HUES6 (cell line): ENCODE results near the gene GPR158.
"Not testable (repeated sequence)": the region's sequence is repeated elsewhere in the genome, so short reads cannot be mapped to it uniquely, and the experiment has no call there.

ENCODE experiments used
- H3K27ac ChIP-seq: 2 replicates; pipeline ENCODE4 v1.7.0; 2013; ENCODE audit warnings: low read depth, mild to moderate bottlenecking, low read length, inconsistent platforms
- H3K27me3 ChIP-seq: 2 replicates; pipeline ENCODE4 v1.6.1; 2013; ENCODE audit warnings: low read length; ENCODE audit not compliant: control insufficient read depth, insufficient read depth
- H3K36me3 ChIP-seq: 2 replicates; pipeline ENCODE4 v1.6.1; 2013; ENCODE audit warnings: low read length; ENCODE audit not compliant: control insufficient read depth, insufficient read depth
- H3K4me1 ChIP-seq: 2 replicates; pipeline ENCODE4 v1.6.1; 2013; ENCODE audit warnings: low read length; ENCODE audit not compliant: control insufficient read depth, insufficient read depth
- H3K4me3 ChIP-seq: 2 replicates; pipeline ENCODE4 v1.5.1; 2013; ENCODE audit warnings: low read depth, low read length
- H3K9ac ChIP-seq: one replicate; pipeline ENCODE4 v1.6.1; 2013; ENCODE audit warnings: mild to moderate bottlenecking, low read length
- H3K9me3 ChIP-seq: 2 replicates; pipeline ENCODE4 v1.6.1; 2013; ENCODE audit warnings: low read depth, low read length; ENCODE audit not compliant: control insufficient read depth, insufficient read depth

Gene GPR158

GRCh38 chr10:25174461-25175230 is at the start of gene GPR158:
TSS of gene GPR158 (plus strand) at chr10:25175001. CDS start at chr10:25175421, 420 bp downstream.
- Histone ChIP-seq H3K27me3 (peaks cover 70% of the 10 kb centered on the region), H3K9ac (peak within 1 kb of the TSS; percentile 17), H3K36me3 (no peaks in the 10 kb centered on the region), H3K4me1 (peaks cover 6% of the 10 kb centered on the region; the same call in 1 of the 2 replicates), H3K27ac (no peak within 1 kb of the TSS), H3K4me3 (peak within 1 kb of the TSS; percentile 92), H3K9me3 (no peaks in the 10 kb centered on the region)

DNA sequence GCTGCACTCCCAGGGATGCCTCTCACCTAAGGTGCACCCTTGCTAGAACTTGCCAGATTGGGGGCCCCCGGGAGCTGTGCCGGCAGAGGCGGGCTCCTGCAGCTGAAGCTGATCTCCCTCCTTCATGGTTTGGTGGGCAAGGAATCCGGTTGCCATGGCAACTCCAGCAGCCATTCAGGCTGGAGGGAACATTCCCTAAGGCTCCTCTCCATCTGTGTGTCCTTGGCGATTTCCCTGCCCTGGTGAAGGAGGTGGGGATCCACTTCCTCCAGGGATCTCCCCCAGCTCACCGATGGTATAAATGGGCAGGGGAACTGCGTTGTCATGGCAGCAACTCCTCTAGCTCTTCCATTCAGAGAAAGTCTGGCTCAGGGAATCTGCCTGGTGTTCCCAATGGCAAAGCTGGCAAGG is 49.6 kb upstream of the GPR158 start:
- no peak overlapping the region for H3K4me3 ChIP-seq
- H3K36me3 ChIP-seq: no peaks in the 10 kb centered on the region

GRCh38 chr10:25129592-25129991 is 45.2 kb upstream of the GPR158 start:
- H3K4me1 ChIP-seq: peaks cover 4% of the 10 kb centered on the region; the same call in 1 of the 2 replicates
- H3K36me3 ChIP-seq: no peaks in the 10 kb centered on the region
- H3K9me3 ChIP-seq: 0 out of 2 replicates have a peak, but pooled peaks cover 5% of the 10 kb centered on the region
- H3K27me3 ChIP-seq: no peaks in the 10 kb centered on the region
- no peak overlapping the region for H3K27ac ChIP-seq
- no peak overlapping the region for H3K9ac ChIP-seq
- no peak overlapping the region for H3K4me3 ChIP-seq

More for the DNA sequence above, 49.6 kb upstream of the GPR158 start:
- Histone ChIP-seq H3K9ac (no peak overlapping the region), H3K9me3 (no peaks in the 10 kb centered on the region), H3K4me1 (peaks cover 4% of the 10 kb centered on the region; the same call in 1 of the 2 replicates), H3K27ac (no peak overlapping the region), H3K27me3 (no peaks in the 10 kb centered on the region)

- H3K4me3 ChIP-seq: no peak overlapping the region
- no peaks in the 10 kb centered on the region for H3K36me3 ChIP-seq
- no peaks in the 10 kb centered on the region for H3K4me1 ChIP-seq
- no peak overlapping the region for H3K9ac ChIP-seq
- no peak overlapping the region for H3K27ac ChIP-seq
- H3K9me3 ChIP-seq: 0 out of 2 replicates have a peak, but pooled peaks cover 5% of the 10 kb centered on the region
- no peaks in the 10 kb centered on the region for H3K27me3 ChIP-seq
Observed at GRCh38 chr10:25130906-25131305, 43.9 kb upstream of the GPR158 start.

GRCh38 chr10:25142116-25142864 is 32.5 kb upstream of the GPR158 start:
- no peak overlapping the region for H3K9ac ChIP-seq
- H3K36me3 ChIP-seq: no peaks in the 10 kb centered on the region
- no peaks in the 10 kb centered on the region for H3K9me3 ChIP-seq
- no peak overlapping the region for H3K27ac ChIP-seq
- no peaks in the 10 kb centered on the region for H3K27me3 ChIP-seq
- H3K4me3 ChIP-seq: no peak overlapping the region
- H3K4me1 ChIP-seq: no peaks in the 10 kb centered on the region

GRCh38 chr10:25157650-25158049 is 17.2 kb upstream of the GPR158 start:
- H3K4me1 ChIP-seq: no peaks in the 10 kb centered on the region
- H3K27ac ChIP-seq: no peak overlapping the region
- H3K27me3 ChIP-seq: no peaks in the 10 kb centered on the region
- H3K36me3 ChIP-seq: no peaks in the 10 kb centered on the region
- H3K4me3 ChIP-seq: no peak overlapping the region
- no peak overlapping the region for H3K9ac ChIP-seq
- no peaks in the 10 kb centered on the region for H3K9me3 ChIP-seq

- H3K4me3 ChIP-seq: no peak overlapping the region
- H3K9ac ChIP-seq: no peak overlapping the region
- no peaks in the 10 kb centered on the region for H3K9me3 ChIP-seq
- no peaks in the 10 kb centered on the region for H3K36me3 ChIP-seq
- H3K4me1 ChIP-seq: no peaks in the 10 kb centered on the region
- no peak overlapping the region for H3K27ac ChIP-seq
- H3K27me3 ChIP-seq: no peaks in the 10 kb centered on the region
Observed at GRCh38 chr10:25159591-25159990, 15.2 kb upstream of the GPR158 start.

GRCh38 chr10:25162391-25162790 is 12.4 kb upstream of the GPR158 start:
- Histone ChIP-seq H3K4me3 (no peak overlapping the region), H3K36me3 (no peaks in the 10 kb centered on the region), H3K4me1 (no peaks in the 10 kb centered on the region), H3K27me3 (no peaks in the 10 kb centered on the region), H3K9me3 (no peaks in the 10 kb centered on the region), H3K27ac (no peak overlapping the region), H3K9ac (no peak overlapping the region)

DNA sequence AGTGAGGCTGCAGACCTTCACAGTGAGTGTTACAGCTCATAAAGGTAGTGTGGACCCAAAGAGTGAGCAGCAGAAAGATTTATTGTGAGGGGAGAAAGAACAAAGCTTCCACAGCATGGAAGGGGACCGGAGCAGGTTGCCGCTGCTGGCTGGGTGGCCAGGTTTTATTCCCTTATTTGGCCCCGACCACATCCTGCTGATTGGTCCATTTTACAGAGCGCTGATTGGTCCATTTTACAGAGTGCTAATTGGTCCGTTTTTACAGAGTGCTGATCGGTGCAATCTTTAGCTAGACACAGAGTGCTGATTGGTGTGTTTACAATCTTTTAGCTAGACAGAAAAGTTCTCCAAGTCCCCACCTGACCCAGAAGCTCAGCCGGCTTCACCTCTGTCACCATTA is 11.3 kb upstream of the GPR158 start:
- H3K27ac ChIP-seq, H3K36me3 ChIP-seq, H3K4me3 ChIP-seq, H3K27me3 ChIP-seq, H3K4me1 ChIP-seq, H3K9me3 ChIP-seq, H3K9ac ChIP-seq: not testable (repeated sequence)

GRCh38 chr10:25169740-25170139 is 5.1 kb upstream of the GPR158 start:
- Histone ChIP-seq H3K9ac (no peak overlapping the region), H3K36me3 (no peaks in the 10 kb centered on the region), H3K4me1 (no peaks in the 10 kb centered on the region), H3K27me3 (peaks cover 31% of the 10 kb centered on the region), H3K27ac (no peak overlapping the region), H3K9me3 (no peaks in the 10 kb centered on the region), H3K4me3 (no peak overlapping the region)

- H3K9me3 ChIP-seq: no peaks in the 10 kb centered on the region
- no peak overlapping the region for H3K27ac ChIP-seq
- no peak overlapping the region for H3K9ac ChIP-seq
- H3K27me3 ChIP-seq: peaks cover 39% of the 10 kb centered on the region
- H3K4me1 ChIP-seq: no peaks in the 10 kb centered on the region; the same call in 1 of the 2 replicates
- no peaks in the 10 kb centered on the region for H3K36me3 ChIP-seq
- no peak overlapping the region for H3K4me3 ChIP-seq
Observed at GRCh38 chr10:25170627-25171026, 4.2 kb upstream of the GPR158 start.
